Astrocyte of the spinal cord (primary cell): ENCODE measurements around the gene THRSP.
"Not testable (repeated sequence)": the region's sequence is repeated elsewhere in the genome, so short reads cannot be mapped to it uniquely, and the experiment has no call there.

Experiments
- DNase-seq: peaks from one replicate; pipeline ENCODE4 v3.0.0; 2011; ENCODE audit warnings: low read depth, low spot score
- H3K4me3 ChIP-seq: 2 replicates; pipeline ENCODE4 v1.5.1; 2011; ENCODE audit warnings: low read depth, mild to moderate bottlenecking, low read length, moderate library complexity
- in situ Hi-C: cut with HindIII; loops from 2 replicates; pipeline ENCODE4 v1.10.0; 2017; ENCODE audit warnings: low sequenced_read_pairs
- TF ChIP-seq, protein P1 (sequence below): IDR thresholded peaks from 2 replicates; pipeline ENCODE4 v1.5.1; 2012; ENCODE audit warnings: low read depth, mild to moderate bottlenecking, low read length, inconsistent platforms

The THRSP gene, protein sequence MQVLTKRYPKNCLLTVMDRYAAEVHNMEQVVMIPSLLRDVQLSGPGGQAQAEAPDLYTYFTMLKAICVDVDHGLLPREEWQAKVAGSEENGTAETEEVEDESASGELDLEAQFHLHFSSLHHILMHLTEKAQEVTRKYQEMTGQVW

DNA sequence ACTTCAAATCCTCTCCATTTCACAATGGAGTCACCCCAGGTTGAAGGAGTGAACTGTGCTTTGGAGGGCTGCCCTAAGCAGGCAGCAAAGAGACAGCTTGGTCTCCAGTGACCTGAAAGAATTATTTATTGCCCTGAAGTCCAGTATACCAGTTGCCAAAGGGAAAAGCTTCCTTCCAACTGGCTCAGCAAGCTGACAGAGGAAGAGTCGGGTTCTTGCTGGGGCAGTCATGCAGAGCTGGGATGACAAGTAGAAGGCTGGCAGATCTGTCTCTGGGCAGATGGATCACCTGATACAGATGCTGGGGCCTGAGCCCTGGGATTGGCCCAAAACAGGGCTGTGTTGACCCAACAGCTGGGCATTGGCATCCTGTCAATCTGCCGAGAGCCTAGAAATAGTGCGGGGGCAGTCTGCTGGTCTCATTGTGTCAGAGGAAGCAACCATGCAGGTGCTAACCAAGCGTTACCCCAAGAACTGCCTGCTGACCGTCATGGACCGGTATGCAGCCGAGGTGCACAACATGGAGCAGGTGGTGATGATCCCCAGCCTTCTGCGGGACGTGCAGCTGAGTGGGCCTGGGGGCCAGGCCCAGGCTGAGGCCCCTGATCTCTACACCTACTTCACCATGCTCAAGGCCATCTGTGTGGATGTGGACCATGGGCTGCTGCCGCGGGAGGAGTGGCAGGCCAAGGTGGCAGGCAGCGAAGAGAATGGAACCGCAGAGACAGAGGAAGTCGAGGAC, at the start of gene THRSP:
TSS of gene THRSP (plus strand) at position 422 of the 742 bp plus-strand sequence. CDS start at position 443, 21 bp downstream.
- no peak within 1 kb of the TSS for H3K4me3 ChIP-seq
- TF ChIP-seq, protein P1, sequence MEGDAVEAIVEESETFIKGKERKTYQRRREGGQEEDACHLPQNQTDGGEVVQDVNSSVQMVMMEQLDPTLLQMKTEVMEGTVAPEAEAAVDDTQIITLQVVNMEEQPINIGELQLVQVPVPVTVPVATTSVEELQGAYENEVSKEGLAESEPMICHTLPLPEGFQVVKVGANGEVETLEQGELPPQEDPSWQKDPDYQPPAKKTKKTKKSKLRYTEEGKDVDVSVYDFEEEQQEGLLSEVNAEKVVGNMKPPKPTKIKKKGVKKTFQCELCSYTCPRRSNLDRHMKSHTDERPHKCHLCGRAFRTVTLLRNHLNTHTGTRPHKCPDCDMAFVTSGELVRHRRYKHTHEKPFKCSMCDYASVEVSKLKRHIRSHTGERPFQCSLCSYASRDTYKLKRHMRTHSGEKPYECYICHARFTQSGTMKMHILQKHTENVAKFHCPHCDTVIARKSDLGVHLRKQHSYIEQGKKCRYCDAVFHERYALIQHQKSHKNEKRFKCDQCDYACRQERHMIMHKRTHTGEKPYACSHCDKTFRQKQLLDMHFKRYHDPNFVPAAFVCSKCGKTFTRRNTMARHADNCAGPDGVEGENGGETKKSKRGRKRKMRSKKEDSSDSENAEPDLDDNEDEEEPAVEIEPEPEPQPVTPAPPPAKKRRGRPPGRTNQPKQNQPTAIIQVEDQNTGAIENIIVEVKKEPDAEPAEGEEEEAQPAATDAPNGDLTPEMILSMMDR = no peak
- in situ Hi-C loops = no loop called here
- no peak for DNase-seq

DNA sequence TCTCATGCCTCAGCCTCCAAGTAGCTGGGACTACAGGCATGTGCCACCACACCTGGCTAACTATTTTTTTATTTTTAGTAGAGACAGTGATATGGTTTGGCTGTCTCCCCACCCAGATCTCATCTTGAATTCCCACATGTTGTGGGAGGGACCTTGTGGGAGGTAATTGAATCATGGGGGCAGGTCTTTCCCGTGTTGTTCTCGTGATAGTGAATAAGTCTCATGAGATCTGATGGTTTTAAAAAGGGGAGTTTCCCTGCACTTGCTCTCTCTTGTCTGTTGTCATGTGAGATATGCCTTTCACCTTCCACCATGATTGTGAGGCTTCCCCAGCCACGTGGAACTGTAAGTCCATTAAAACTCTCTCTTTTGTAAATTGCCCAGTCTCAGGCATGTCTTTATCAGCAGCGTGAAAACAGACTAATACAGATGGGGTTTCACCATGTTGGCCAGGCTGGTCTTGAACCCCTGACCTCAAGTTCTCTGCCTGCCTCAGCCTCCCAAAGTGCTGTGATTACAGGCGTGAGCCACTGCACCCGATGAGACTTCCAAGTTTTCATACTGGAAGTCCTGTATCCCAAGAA, 48.6 kb upstream of the THRSP start:
- DNase-seq, H3K4me3 ChIP-seq, in situ Hi-C loops: not testable (repeated sequence)

DNA sequence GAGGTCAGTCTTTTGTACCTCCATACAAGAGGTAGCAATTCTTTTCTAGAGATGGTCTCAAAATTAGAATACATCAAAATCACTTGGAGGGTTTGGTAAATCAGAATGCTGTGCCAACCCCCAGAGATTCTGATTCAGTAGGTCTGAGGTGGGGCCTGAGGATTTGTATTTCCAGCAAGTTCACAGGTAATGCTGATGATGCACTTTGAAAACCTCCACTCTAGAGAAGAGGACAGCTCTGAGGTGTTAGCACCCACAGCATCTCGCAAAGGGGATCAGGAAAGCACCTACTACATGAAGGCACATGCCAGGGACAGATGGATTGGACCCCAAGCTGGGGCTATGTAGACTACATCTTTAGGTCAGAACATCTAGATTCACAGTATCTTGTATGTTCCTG, 47.8 kb upstream of the THRSP start:
- in situ Hi-C loops = no loop called here
- TF ChIP-seq, protein P1 = no peak
- H3K4me3 ChIP-seq = no peak overlapping the region
- DNase-seq = no peak

DNA sequence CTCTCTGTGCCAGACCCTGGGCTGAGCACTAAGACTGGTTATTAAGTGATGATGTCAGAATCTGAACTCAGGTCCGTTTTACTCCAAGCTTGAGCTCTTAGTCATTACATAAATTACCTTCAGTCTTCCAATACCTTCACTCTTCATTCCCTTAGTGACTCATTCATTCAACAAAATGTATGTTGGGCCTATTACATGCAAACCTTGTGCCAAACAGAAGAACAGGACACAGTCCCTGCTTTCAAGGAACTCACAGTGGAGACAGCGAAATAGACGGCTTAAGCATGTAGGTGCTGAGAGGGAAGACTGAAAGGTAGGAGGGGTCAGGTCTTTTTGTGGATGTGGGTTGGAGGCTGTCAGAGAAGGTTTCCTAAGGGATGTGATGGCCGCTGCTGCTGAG, 43.9 kb upstream of the THRSP start:
- TF ChIP-seq, protein P1 = no peak
- DNase-seq = peak; percentile 42
- no peak overlapping the region for H3K4me3 ChIP-seq
- in situ Hi-C loops = no loop called here

DNA sequence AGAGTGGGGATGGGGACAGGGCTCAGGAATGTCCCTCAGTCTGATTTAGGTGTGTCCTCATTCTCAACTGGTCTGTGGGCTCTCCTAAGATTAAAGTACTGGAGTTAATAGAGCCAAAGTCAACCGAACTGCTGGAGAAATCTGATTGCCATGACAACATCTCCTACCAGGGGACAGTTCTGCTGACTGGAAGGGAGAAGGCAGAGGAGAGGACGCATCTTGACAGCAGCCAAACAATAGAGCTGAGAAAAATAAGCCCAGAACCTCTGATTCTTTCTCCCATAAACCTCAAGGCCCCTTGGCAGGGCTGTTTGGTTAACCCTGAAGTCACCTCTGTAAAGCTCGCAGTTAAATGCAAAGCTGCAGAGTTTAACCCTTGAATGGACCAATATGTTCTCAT, 43.4 kb upstream of the THRSP start:
- H3K4me3 ChIP-seq = no peak overlapping the region
- in situ Hi-C loops = no loop called here
- no peak for DNase-seq
- TF ChIP-seq, protein P1 = no peak

DNA sequence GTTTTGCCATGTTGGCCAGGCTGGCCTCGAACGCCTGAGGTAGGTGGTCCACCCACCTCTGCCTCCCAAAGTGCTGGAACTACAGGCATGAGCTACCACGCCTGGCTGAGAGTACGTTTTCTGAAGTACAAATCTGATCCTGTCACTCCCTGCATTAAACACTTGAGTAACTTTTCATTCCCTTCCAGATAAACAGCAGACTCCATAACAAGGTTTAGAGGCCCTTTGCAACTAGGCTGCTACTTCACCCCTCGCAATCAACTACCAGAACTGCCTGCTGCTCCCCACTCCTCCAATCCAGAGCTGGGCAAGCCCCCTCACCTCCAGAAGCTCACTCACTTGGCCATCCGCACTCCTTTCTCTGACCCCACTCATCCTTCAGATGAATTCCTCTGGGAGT, 42.0 kb upstream of the THRSP start:
- TF ChIP-seq, protein P1 = no peak
- in situ Hi-C loops = no loop called here
- no peak for DNase-seq
- H3K4me3 ChIP-seq = no peak overlapping the region
